ENCODE results near the gene MAST4.

The MAST4 gene

GRCh38 chr5:66947458-66947857 lies 351.3 kb downstream of the MAST4 start:
- DNase-seq (ENCODE audit: low spot score) (no peak), FAIRE-seq (no peak)

GRCh38 chr5:66949066-66949465 lies 352.9 kb downstream of the MAST4 start:
- no peak for FAIRE-seq
- DNase-seq (ENCODE audit: low spot score): no peak

GRCh38 chr5:66952153-66952552 lies 356.0 kb downstream of the MAST4 start:
- no peak for DNase-seq (ENCODE audit: low spot score)
- no peak for FAIRE-seq

- FAIRE-seq (no peak), DNase-seq (ENCODE audit: low spot score) (no peak)
Observed at GRCh38 chr5:66956439-66956838, 360.2 kb downstream of the MAST4 start.

GRCh38 chr5:66958201-66958979 lies 362.2 kb downstream of the MAST4 start:
- FAIRE-seq: no peak
- DNase-seq (ENCODE audit: low spot score): peak; percentile 22

- no peak for FAIRE-seq
Observed at GRCh38 chr5:66958980-66959641, 362.9 kb downstream of the MAST4 start.

GRCh38 chr5:66959653-66960052 lies 363.5 kb downstream of the MAST4 start:
- no peak for FAIRE-seq

More at GRCh38 chr5:66958980-66959641, 362.9 kb downstream of the MAST4 start:
- DNase-seq (ENCODE audit: low spot score): peak; percentile 31

GRCh38 chr5:66960369-66961137 lies 364.4 kb downstream of the MAST4 start:
- FAIRE-seq: no peak
- no peak for DNase-seq (ENCODE audit: low spot score)

More at GRCh38 chr5:66959653-66960052, 363.5 kb downstream of the MAST4 start:
- no peak for DNase-seq (ENCODE audit: low spot score)

GRCh38 chr5:66963559-66963971 lies 367.4 kb downstream of the MAST4 start:
- no peak for DNase-seq (ENCODE audit: low spot score)
- FAIRE-seq: no peak

- FAIRE-seq (no peak), DNase-seq (ENCODE audit: low spot score) (no peak)
Observed at GRCh38 chr5:66966439-66966838, 370.2 kb downstream of the MAST4 start.

GRCh38 chr5:66967102-66967501 lies 370.9 kb downstream of the MAST4 start:
- no peak for DNase-seq (ENCODE audit: low spot score)
- no peak for FAIRE-seq

GRCh38 chr5:66967826-66968262 lies 371.7 kb downstream of the MAST4 start:
- FAIRE-seq: peak; percentile 9
- no peak for DNase-seq (ENCODE audit: low spot score)

- no peak for DNase-seq (ENCODE audit: low spot score)
- no peak for FAIRE-seq
Observed at GRCh38 chr5:66969484-66969883, 373.3 kb downstream of the MAST4 start.

GRCh38 chr5:66969963-66970362 lies 373.8 kb downstream of the MAST4 start:
- FAIRE-seq: no peak

GRCh38 chr5:66972004-66972403 lies 375.8 kb downstream of the MAST4 start:
- no peak for FAIRE-seq
- no peak for DNase-seq (ENCODE audit: low spot score)

More at GRCh38 chr5:66969963-66970362, 373.8 kb downstream of the MAST4 start:
- DNase-seq (ENCODE audit: low spot score): no peak

- no peak for FAIRE-seq
Observed at GRCh38 chr5:66974256-66974655, 378.1 kb downstream of the MAST4 start.

GRCh38 chr5:66976108-66976507 lies 379.9 kb downstream of the MAST4 start:
- DNase-seq (ENCODE audit: low spot score): no peak
- FAIRE-seq: no peak

More at GRCh38 chr5:66974256-66974655, 378.1 kb downstream of the MAST4 start:
- DNase-seq (ENCODE audit: low spot score): no peak

GRCh38 chr5:66979738-66980137 lies 383.5 kb downstream of the MAST4 start:
- DNase-seq (ENCODE audit: low spot score) (no peak), FAIRE-seq (no peak)

GRCh38 chr5:66981266-66982055 lies 385.3 kb downstream of the MAST4 start:
- DNase-seq (ENCODE audit: low spot score): no peak
- no peak for FAIRE-seq

- no peak for DNase-seq (ENCODE audit: low spot score)
Observed at GRCh38 chr5:66982056-66982387, 385.8 kb downstream of the MAST4 start.

GRCh38 chr5:66982470-66982869 lies 386.3 kb downstream of the MAST4 start:
- no peak for FAIRE-seq

More at GRCh38 chr5:66982056-66982387, 385.8 kb downstream of the MAST4 start:
- no peak for FAIRE-seq

More at GRCh38 chr5:66982470-66982869, 386.3 kb downstream of the MAST4 start:
- no peak for DNase-seq (ENCODE audit: low spot score)
